NCI-H1092 treated with DMSO at 0.1 percent for 48 hours (cell line): Measurements from ENCODE around the gene RAB15.

Experiments
- DNase-seq: peaks from one replicate; lab custom pipeline; 2025; lab: John Stamatoyannopoulos, UW

The RAB15 gene

GRCh38 chr14:64910847-64911495 is 61.2 kb downstream of the RAB15 start:
- peak; percentile 17 for DNase-seq

GRCh38 chr14:64906022-64906421 is 66.1 kb downstream of the RAB15 start:
- no peak for DNase-seq

DNA sequence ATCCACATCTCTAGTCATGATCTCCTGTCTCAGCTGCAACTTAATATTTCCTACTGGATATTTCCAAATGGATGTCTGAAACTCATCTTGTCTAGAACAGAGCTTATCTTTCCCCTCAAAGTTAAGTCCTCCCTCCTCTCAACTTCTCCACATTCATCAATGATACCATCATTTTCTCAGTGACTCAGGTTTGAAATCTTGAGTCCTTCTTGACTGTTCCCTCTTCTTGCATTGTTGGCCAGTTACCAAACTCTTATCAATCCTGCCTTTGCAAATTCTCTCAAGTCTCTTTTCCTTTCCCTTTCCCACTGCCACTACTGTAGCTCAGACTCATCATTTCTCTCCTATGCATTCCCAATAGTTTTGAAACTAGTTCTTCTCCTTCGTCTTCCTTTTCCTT is 72.2 kb downstream of the RAB15 start:
- no peak for DNase-seq
